Choroid plexus epithelial cell (primary cell): ENCODE data around the gene SLBP.

Experiments used
- DNase-seq: peaks from one replicate; pipeline ENCODE4 v3.0.0-alpha.2; 2010; ENCODE audit warnings: low read depth
- H3K4me3 ChIP-seq: 2 replicates; pipeline ENCODE4 v1.5.1; 2011; ENCODE audit warnings: low read depth, mild to moderate bottlenecking, control low read depth, low read length, moderate library complexity
- TF ChIP-seq, protein P1 (sequence below): conservative IDR thresholded peaks from 2 replicates; pipeline ENCODE4 v1.5.1; 2011; ENCODE audit warnings: low read depth, mild to moderate bottlenecking, control low read depth, inconsistent platforms, low read length, moderate library complexity

Gene SLBP

DNA sequence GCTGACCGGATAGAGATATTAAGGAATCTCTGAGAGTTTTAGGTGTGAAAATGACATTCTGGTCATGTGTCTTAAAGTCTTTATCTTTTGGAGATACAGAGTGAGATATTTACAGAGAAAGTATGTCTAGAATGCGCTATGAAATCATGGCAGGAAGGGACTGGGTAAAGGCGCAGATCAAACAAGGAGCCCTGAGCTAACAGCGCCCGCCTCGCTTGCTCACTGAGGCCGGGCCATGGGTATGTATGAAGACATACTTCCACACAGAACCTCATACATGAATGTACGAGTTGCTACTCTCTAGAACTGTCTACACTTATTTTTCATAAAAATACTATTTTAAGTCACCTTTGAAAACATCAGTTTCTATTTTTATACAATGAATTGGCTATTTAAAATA lies 48.0 kb downstream of the SLBP start:
- no peak for DNase-seq
- TF ChIP-seq, protein P1, sequence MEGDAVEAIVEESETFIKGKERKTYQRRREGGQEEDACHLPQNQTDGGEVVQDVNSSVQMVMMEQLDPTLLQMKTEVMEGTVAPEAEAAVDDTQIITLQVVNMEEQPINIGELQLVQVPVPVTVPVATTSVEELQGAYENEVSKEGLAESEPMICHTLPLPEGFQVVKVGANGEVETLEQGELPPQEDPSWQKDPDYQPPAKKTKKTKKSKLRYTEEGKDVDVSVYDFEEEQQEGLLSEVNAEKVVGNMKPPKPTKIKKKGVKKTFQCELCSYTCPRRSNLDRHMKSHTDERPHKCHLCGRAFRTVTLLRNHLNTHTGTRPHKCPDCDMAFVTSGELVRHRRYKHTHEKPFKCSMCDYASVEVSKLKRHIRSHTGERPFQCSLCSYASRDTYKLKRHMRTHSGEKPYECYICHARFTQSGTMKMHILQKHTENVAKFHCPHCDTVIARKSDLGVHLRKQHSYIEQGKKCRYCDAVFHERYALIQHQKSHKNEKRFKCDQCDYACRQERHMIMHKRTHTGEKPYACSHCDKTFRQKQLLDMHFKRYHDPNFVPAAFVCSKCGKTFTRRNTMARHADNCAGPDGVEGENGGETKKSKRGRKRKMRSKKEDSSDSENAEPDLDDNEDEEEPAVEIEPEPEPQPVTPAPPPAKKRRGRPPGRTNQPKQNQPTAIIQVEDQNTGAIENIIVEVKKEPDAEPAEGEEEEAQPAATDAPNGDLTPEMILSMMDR = no peak
- no peak overlapping the region for H3K4me3 ChIP-seq

DNA sequence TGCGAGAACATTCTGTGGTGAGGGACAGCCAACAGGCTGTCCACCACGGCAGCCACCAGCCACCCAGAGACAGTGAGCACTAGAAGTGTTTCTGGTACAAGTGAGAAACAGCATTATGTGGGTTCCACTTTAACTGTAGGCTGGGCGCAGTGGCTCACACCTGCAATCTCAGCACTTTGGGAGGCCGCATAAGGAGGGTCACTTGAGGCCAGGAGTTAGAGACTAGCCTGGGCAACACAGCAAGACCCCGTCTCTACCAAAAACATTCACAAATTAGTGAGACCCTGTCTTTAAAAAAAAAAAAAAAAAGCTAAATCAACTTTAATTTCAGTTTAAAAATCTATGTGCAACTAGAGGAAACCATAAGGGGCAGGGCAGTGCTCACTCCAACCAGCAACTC lies 48.6 kb downstream of the SLBP start:
- TF ChIP-seq, protein P1 = no peak
- no peak for DNase-seq
- no peak overlapping the region for H3K4me3 ChIP-seq

DNA sequence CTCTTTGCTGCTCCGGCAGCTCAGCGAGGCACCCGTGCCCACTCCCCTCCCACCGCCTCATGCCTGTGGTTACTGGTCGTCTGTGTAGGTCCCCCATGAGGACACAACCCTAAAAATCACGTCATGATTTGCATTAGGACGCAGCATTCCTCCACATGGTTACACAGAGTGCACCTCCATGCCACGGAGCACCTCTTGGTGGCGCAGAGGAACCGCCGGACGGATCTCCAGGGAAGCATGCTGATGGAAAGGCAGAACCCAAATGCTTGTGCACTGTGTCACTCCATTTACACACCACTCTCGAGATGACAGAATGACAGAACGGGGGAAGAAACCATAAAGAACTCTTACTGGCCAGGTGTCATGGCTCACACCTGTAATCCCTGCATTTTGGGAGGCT lies 50.4 kb downstream of the SLBP start:
- no peak overlapping the region for H3K4me3 ChIP-seq
- no peak for DNase-seq
- TF ChIP-seq, protein P1 = no peak

DNA sequence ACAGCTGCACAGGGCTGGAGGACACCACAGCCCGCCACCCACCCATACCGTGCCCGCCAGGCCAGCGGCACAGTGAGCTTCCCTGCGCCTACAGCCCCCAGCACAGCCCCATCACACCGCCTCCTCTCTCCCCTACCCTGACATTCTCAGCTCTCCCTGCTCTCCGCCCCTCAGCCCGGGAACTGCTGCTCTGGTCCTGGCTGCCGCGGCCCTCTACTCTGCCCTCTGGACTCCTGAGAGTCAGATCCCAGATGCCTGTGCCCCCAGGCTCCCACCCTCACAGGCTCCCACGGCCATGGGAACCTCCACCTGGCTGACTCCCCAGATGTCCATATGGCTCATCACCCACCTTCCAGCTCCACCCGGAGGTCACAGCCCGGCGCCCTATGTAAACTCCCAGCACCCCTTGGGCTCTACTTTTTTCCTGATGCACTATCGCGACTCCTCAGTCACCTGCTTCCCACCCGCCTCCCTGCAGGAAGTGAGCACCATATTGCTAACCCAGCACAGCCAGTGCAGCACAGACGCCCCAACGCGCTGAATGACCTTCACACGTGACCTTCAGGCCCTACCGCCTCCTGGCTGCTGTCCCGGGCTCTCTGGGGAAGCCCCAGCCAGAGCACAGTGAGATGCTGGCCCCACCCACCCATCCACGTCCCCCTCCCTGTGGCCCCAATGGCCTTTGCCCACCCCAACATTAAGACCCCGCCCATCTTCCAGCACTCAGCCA lies 51.0 kb downstream of the SLBP start:
- TF ChIP-seq, protein P1 = no peak
- no peak for DNase-seq
- no peak overlapping the region for H3K4me3 ChIP-seq

DNA sequence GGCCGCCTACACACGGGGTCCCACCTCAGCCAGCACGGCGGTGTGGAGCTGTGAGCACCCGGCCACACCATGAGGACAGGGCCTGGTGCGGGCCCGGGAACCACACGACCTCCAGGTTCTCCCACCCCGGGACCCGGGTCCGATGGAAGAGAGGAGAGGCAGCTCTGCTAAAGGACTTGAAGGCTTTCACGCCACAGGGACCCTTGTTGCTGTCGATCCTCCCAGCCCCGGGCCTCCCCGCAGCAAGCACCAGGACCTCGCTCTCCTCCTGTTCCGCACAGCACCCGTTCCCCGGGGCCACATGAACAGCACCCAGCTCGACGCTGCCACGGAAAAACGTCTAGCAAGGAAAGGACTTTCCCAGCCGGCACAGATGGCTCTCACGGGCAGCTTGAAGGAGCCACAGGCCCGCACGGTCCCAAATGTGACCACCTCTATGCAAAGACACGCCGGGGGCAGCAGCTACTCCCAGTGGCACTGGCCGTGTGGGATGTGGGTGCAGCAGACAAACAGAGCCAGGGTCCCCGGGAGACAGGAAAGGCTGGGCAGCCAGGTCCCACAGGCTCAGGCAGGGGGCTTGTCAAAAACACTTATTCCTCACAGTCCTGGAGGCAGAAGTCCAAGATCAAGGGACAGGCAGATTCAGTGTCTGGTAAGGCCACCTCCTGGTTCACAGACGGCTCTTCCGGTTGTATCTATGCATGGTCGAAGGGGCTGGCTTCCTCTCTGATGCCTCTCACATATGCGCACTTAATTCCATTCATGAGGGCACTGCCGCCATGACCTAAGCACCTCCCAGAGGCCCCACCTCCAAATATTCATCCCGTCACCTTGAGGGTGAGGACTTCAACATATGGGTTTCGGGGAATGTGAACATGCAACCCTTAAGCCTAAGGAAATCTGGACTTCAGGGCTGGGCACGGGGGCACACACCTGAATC lies 52.7 kb downstream of the SLBP start:
- no peak overlapping the region for H3K4me3 ChIP-seq
- TF ChIP-seq, protein P1 = no peak
- no peak for DNase-seq

DNA sequence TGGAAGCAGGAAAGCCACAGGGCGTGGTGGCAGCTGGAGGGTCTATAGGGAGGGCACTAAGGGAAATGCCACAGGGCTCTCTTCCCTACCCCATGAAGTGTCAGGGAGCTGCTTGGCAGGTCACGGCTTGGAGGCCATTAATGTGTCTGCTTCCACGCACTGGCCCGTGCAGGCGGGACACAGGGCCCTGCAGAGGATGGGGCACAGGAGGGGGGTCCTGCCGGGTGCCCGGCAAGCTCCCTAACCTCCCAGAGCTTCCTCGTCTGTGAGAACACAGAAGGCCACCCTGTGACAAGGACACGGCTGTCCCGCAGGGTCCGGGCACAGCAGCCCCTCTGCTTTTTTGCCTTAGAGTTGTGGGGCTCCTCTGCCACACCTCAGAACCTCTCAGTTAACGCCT lies 53.5 kb downstream of the SLBP start:
- DNase-seq = no peak
- TF ChIP-seq, protein P1 = no peak
- no peak overlapping the region for H3K4me3 ChIP-seq
